ENCODE measurements around the gene OCIAD1.
"Not testable (repeated sequence)": the region's sequence is repeated elsewhere in the genome, so short reads cannot be mapped to it uniquely, and the experiment has no call there.

Gene OCIAD1

DNA sequence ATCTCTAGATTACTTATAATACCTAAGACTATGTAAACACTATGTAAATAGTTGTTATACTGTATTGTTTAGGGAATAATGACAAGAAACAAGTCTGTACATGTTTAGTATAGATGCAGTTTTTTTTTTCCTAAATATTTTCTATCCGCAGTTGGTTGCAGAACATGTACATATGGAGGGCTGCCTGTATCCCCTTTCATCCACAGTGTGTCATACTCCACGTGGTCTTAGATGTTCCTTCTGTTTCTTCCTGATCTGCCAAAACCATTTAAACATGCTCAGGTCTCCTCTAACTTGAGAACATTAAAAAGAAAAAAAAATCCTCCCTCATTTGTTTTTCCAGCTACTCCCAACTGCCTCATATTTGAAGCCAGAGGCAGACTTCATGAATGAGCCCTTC lies 14.0 kb downstream of the OCIAD1 start:
- ChIA-PET POLR2A (no interaction called here), CTCF (no interaction called here)
- TF ChIP-seq LEF1 (IDR thresholded peaks at IDR 0.05; ENCODE audit: borderline replicate concordance) (no peak), BHLHE40 (IDR thresholded peaks at IDR 0.05; ENCODE audit: borderline replicate concordance) (no peak), L3MBTL2 (conservative IDR thresholded peaks at IDR 0.05) (no peak), HDGF (IDR thresholded peaks at IDR 0.05; ENCODE audit: borderline replicate concordance) (no peak), ZNF384 (IDR thresholded peaks at IDR 0.05) (no peak), ARNT (IDR thresholded peaks at IDR 0.05) (no peak), FOXK2 (IDR thresholded peaks at IDR 0.05) (no peak), CTBP1 (IDR thresholded peaks at IDR 0.05; ENCODE audit: borderline replicate concordance) (no peak), FOXA1 (IDR thresholded peaks at IDR 0.05) (no peak), NFRKB (IDR thresholded peaks at IDR 0.05) (no peak), FOXM1 (IDR thresholded peaks at IDR 0.05; ENCODE audit: borderline replicate concordance) (no peak), SUZ12 (IDR thresholded peaks at IDR 0.05) (no peak), SP1 (IDR thresholded peaks at IDR 0.05) (no peak), ELF4 (IDR thresholded peaks at IDR 0.05) (no peak), TARDBP (IDR thresholded peaks at IDR 0.05) (no peak)
- TF ChIP-seq, protein P1, sequence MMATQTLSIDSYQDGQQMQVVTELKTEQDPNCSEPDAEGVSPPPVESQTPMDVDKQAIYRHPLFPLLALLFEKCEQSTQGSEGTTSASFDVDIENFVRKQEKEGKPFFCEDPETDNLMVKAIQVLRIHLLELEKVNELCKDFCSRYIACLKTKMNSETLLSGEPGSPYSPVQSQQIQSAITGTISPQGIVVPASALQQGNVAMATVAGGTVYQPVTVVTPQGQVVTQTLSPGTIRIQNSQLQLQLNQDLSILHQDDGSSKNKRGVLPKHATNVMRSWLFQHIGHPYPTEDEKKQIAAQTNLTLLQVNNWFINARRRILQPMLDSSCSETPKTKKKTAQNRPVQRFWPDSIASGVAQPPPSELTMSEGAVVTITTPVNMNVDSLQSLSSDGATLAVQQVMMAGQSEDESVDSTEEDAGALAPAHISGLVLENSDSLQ (IDR thresholded peaks at IDR 0.05), result no peak
- DNase-seq (ENCODE audit: extremely low spot score), result no peak

- CTCF ChIA-PET; POLR2A ChIA-PET; DNase-seq (ENCODE audit: extremely low spot score): not testable (repeated sequence)
Measured at GRCh38 chr4:48848799-48849198, 17.9 kb downstream of the OCIAD1 start.

GRCh38 chr4:48851651-48852050 lies 20.8 kb downstream of the OCIAD1 start:
- CTCF ChIA-PET, result no interaction called here
- no peak for TF ChIP-seq ARNT (IDR thresholded peaks at IDR 0.05)
- TF ChIP-seq NFRKB (IDR thresholded peaks at IDR 0.05), result no peak
- TF ChIP-seq TARDBP (IDR thresholded peaks at IDR 0.05), result no peak
- TF ChIP-seq BHLHE40 (IDR thresholded peaks at IDR 0.05; ENCODE audit: borderline replicate concordance), result no peak
- no peak for TF ChIP-seq L3MBTL2 (conservative IDR thresholded peaks at IDR 0.05)
- TF ChIP-seq SP1 (IDR thresholded peaks at IDR 0.05), result no peak
- TF ChIP-seq LEF1 (IDR thresholded peaks at IDR 0.05; ENCODE audit: borderline replicate concordance), result no peak
- no peak for TF ChIP-seq CTBP1 (IDR thresholded peaks at IDR 0.05; ENCODE audit: borderline replicate concordance)
- TF ChIP-seq ZNF384 (IDR thresholded peaks at IDR 0.05), result no peak
- TF ChIP-seq SUZ12 (IDR thresholded peaks at IDR 0.05), result no peak
- no peak for TF ChIP-seq FOXA1 (IDR thresholded peaks at IDR 0.05)
- TF ChIP-seq HDGF (IDR thresholded peaks at IDR 0.05; ENCODE audit: borderline replicate concordance), result no peak
- TF ChIP-seq ELF4 (IDR thresholded peaks at IDR 0.05), result no peak
- TF ChIP-seq FOXK2 (IDR thresholded peaks at IDR 0.05), result no peak
- TF ChIP-seq, protein P1 (IDR thresholded peaks at IDR 0.05), result no peak
- no peak for TF ChIP-seq FOXM1 (IDR thresholded peaks at IDR 0.05; ENCODE audit: borderline replicate concordance)
- POLR2A ChIA-PET, result no interaction called here
- DNase-seq (ENCODE audit: extremely low spot score), result no peak

DNA sequence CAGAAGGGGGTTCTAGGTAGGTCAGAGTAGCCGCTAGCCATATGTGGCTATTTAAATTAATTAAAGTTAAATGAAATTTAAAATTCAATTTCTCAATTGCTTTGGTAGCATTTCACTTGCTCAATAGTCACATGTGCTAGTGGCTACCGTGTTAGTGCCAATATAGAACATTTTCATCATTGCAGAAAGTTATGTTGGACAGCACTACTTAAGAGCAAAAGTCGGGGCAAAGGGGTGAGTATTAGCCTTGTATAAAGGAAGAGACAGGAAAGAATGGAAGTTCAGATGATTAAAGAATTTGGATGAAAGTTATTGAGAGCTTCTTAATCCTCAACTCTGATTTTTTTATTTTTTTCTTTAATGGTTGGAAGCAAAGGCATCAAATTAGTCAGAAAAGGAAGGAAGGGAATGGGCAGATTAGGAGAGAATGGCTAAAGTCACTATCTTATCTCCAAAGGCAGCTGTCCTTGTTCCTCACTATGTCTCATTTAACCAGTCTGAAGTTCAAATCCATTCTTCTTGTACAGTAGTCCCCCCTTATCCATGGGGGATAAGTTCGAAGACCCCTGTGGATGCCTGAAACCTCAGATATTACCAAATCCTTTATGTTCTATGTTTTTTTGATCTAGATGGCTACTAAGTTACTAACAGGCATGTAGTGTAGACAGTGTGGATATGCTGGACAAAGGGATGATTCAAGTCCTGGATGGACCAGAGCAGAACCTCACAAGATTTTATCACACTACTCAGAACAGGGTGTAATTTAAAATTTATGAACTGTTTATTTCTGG lies 22.9 kb downstream of the OCIAD1 start:
- DNase-seq (ENCODE audit: extremely low spot score), result no peak
- POLR2A ChIA-PET, result no interaction called here
- TF ChIP-seq HDGF (IDR thresholded peaks at IDR 0.05; ENCODE audit: borderline replicate concordance) (no peak), BHLHE40 (IDR thresholded peaks at IDR 0.05; ENCODE audit: borderline replicate concordance) (no peak), ZNF384 (IDR thresholded peaks at IDR 0.05) (no peak), NFRKB (IDR thresholded peaks at IDR 0.05) (no peak), L3MBTL2 (conservative IDR thresholded peaks at IDR 0.05) (no peak), LEF1 (IDR thresholded peaks at IDR 0.05; ENCODE audit: borderline replicate concordance) (no peak), TARDBP (IDR thresholded peaks at IDR 0.05) (no peak), FOXK2 (IDR thresholded peaks at IDR 0.05) (no peak)
- TF ChIP-seq, protein P1 (IDR thresholded peaks at IDR 0.05), result no peak
- CTCF ChIA-PET, result no interaction called here

DNA sequence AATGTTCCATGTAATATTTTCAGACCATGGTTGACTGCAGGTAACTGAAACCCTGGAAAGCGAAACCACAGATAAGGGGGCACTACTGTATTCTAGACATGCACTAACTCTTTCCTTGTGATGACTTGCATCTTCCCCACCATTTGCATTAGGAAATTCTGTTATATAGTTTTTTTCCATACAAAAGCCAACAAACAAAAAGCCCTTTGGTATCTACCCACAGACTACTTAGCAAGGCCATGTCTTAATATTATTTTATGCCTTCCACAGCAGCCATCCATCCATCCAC lies 23.5 kb downstream of the OCIAD1 start:
- ChIA-PET POLR2A (no interaction called here), CTCF (no interaction called here)
- TF ChIP-seq FOXM1 (IDR thresholded peaks at IDR 0.05; ENCODE audit: borderline replicate concordance), result no peak
- TF ChIP-seq ZNF384 (IDR thresholded peaks at IDR 0.05), result no peak
- TF ChIP-seq CTBP1 (IDR thresholded peaks at IDR 0.05; ENCODE audit: borderline replicate concordance), result no peak
- no peak for TF ChIP-seq SUZ12 (IDR thresholded peaks at IDR 0.05)
- no peak for TF ChIP-seq SP1 (IDR thresholded peaks at IDR 0.05)
- TF ChIP-seq, protein P1 (IDR thresholded peaks at IDR 0.05), result no peak
- TF ChIP-seq FOXA1 (IDR thresholded peaks at IDR 0.05), result no peak
- no peak for TF ChIP-seq L3MBTL2 (conservative IDR thresholded peaks at IDR 0.05)
- TF ChIP-seq LEF1 (IDR thresholded peaks at IDR 0.05; ENCODE audit: borderline replicate concordance), result no peak
- no peak for TF ChIP-seq FOXK2 (IDR thresholded peaks at IDR 0.05)
- no peak for TF ChIP-seq NFRKB (IDR thresholded peaks at IDR 0.05)
- TF ChIP-seq HDGF (IDR thresholded peaks at IDR 0.05; ENCODE audit: borderline replicate concordance), result no peak
- no peak for TF ChIP-seq TARDBP (IDR thresholded peaks at IDR 0.05)
- no peak for TF ChIP-seq ELF4 (IDR thresholded peaks at IDR 0.05)
- TF ChIP-seq BHLHE40 (IDR thresholded peaks at IDR 0.05; ENCODE audit: borderline replicate concordance), result no peak
- TF ChIP-seq ARNT (IDR thresholded peaks at IDR 0.05), result no peak
- DNase-seq (ENCODE audit: extremely low spot score), result no peak

GRCh38 chr4:48854982-48855381 lies 24.1 kb downstream of the OCIAD1 start:
- CTCF ChIA-PET, result no interaction called here
- POLR2A ChIA-PET, result no interaction called here
- no peak for TF ChIP-seq FOXM1 (IDR thresholded peaks at IDR 0.05; ENCODE audit: borderline replicate concordance)
- TF ChIP-seq HDGF (IDR thresholded peaks at IDR 0.05; ENCODE audit: borderline replicate concordance), result no peak
- TF ChIP-seq CTBP1 (IDR thresholded peaks at IDR 0.05; ENCODE audit: borderline replicate concordance), result no peak
- no peak for DNase-seq (ENCODE audit: extremely low spot score)

Data from HEK293T (cell line).